ENCODE data around the gene TMEM151A. TPM values are rescaled to one million over a fixed set of nuclear protein-coding genes. Genes with fewer than 3 reads are reported as not detected.

The TMEM151A gene
- total RNA-seq, 2 experiments from 2014 or later = 0.11 to 0.14 TPM

DNA sequence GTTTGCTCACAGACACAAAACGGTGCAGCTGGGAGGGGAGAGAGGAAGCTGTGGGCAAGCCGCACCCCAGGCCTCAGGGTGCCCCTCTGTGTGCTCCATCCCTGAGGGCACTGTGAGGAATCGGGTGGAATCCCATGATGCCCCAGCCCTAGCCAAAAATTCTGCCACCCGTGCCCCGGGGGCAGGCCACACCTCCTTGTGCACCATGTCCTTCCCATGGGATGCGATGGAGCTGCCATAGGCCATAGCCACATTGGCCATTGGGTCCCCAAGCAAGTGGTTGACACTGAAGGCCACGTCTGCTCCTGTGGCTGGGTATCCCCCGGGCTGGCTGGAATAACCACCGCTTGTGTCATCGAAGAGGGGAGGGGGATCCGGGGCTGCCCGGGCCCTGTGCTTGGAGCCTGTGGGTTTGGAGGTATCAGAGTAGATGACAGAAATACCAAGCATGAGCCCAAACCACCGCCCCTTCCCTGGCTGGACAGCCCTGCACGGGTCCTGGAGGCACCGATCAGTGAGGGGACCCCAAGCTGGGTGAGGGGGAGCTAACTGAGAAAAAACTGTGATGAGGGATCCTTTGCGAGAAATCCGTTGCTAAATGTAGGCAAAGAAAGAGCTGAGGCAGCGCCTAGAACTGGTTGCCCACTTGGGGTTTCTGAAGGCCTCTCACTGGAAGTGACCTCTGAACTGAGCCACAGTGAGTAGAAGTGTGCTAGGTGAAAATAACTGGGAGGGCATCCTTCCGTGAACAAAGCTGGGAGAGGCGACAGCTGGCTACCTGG is 3.6 kb upstream of the TMEM151A start:
- H3K27me3 ChIP-seq (ENCODE audit: control insufficient read depth in 1 of 2, insufficient read depth in 2 of 2, low read length in 2 of 2) = peaks cover 14 to 17% of the 10 kb centered on the region in 2 experiments
- H3K9me3 ChIP-seq (ENCODE audit: control insufficient read depth in 1 of 2, insufficient read depth in 1 of 2, low read length in 2 of 2) = peaks cover 0 to 9% of the 10 kb centered on the region in 2 experiments
- peaks cover 11% of the 10 kb centered on the region for H3K36me3 ChIP-seq (ENCODE audit: insufficient read depth, low read length)
- DNase-seq (peak in 1 of 14 experiments; percentile 55), ATAC-seq (ENCODE audit: poor library complexity) (no peak)
- Mint-ChIP-seq H3K9me3 (no peaks in the 10 kb centered on the region), H3K4me1 (ENCODE audit: low read depth) (peaks cover 34% of the 10 kb centered on the region), H3K4me3 (peak overlapping the region; percentile 87), H3K27ac (peak overlapping the region; percentile 79), H3K36me3 (ENCODE audit: low read depth) (peaks cover 5% of the 10 kb centered on the region), H3K27me3 (peaks cover 13% of the 10 kb centered on the region)
- peak overlapping the region; percentile 67 to 69 for H3K27ac ChIP-seq (ENCODE audit: low read depth in 1 of 2, low read length in 2 of 2)
- peak overlapping the region; percentile 82 for H3K4me3 ChIP-seq (ENCODE audit: low read length)
- peaks cover 55% of the 10 kb centered on the region for H3K4me1 ChIP-seq (ENCODE audit: insufficient read depth, low read length)
- intact Hi-C loops (cut with DNase I, micrococcal nuclease) = loop anchor here (2.0 to 10.0 kb wide), 2 partner anchors 19 to 433 kb away; partner anchors contain the start of genes CFL1 (in 1 of the 2) and RAB1B (in 1 of the 2)
- TF ChIP-seq, protein P1, sequence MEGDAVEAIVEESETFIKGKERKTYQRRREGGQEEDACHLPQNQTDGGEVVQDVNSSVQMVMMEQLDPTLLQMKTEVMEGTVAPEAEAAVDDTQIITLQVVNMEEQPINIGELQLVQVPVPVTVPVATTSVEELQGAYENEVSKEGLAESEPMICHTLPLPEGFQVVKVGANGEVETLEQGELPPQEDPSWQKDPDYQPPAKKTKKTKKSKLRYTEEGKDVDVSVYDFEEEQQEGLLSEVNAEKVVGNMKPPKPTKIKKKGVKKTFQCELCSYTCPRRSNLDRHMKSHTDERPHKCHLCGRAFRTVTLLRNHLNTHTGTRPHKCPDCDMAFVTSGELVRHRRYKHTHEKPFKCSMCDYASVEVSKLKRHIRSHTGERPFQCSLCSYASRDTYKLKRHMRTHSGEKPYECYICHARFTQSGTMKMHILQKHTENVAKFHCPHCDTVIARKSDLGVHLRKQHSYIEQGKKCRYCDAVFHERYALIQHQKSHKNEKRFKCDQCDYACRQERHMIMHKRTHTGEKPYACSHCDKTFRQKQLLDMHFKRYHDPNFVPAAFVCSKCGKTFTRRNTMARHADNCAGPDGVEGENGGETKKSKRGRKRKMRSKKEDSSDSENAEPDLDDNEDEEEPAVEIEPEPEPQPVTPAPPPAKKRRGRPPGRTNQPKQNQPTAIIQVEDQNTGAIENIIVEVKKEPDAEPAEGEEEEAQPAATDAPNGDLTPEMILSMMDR (IDR thresholded peaks at IDR 0.05) = no peak
- ChIA-PET POLR2A (interaction anchor here (1.0 to 2.2 kb wide), 12 partner anchors 8 to 286 kb away, joined by 3 to 31 read pairs (median 6); partner anchors contain the start of genes BANF1, BRMS1, EIF1AD and PELI3), CTCF (interaction anchor here (1.4 to 3.2 kb wide), 3 partner anchors 14 to 66 kb away, joined by 3 to 23 read pairs (median 7); no protein-coding TSS in a partner anchor)

DNA sequence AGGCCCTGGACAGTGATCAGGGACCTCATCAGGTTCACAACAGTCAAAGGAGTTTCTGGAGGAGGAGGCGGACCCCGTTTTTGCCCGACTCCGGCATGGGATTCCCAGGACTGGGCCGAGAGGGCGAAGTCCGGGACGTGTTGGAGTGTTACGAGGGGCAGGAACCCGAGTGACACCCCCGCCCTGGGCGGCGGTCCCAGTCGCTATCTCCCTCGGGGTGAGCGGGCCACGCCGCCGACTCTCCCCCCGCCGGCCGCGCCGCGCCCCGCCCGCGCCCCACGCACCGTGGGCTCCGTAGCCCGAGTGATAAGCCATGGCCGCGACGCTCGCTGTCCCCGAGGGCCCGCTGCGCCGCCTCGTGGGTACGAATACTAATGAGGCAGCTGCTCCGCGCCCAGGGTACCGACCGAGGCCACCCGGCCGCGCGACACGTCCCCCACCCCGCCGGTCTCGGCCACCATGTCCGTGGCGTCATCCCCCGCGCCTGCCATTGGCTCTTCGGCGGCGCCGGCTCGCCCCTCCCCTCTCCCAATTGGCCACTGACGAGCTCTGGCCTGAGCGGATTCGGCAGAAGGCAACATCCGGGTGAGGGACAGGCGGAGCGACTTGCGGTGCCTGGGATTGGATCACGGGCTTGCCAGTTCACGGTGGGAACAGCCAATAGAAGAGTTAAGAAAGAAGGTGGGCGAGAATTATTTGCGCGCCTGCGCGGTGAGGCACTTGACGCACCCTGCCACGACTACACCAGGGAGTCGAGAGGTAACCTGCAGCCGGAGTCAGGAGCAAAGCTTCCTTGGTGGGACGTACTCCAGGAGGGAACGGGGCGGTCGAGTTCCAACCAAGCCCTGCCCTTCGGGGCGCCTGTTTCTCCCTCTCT is 2.8 kb upstream of the TMEM151A start, which contains the start of gene YIF1A:
Gene YIF1A, minus strand, starts transcription at position 473 of the 877 bp plus-strand sequence. Its CDS starts 158 bp downstream, at position 315.
- POLR2A ChIA-PET = interaction anchor here (0.5 to 2.2 kb wide), 36 partner anchors 9 to 1167 kb away, joined by 3 to 31 read pairs (median 4); partner anchors contain the start of genes BANF1, BRMS1, CCDC85B and CD248
- peaks cover 32% of the 10 kb centered on the region for H3K4me1 Mint-ChIP-seq (ENCODE audit: low read depth)
- Histone ChIP-seq H3K9me3 (ENCODE audit: control insufficient read depth in 1 of 2, insufficient read depth in 1 of 2, low read length in 2 of 2) (peaks cover 0 to 9% of the 10 kb centered on the region in 2 experiments), H3K27ac (ENCODE audit: low read depth in 1 of 2, low read length in 2 of 2) (peak within 1 kb of the TSS; percentile 69 to 80), H3K4me1 (ENCODE audit: insufficient read depth, low read length) (peaks cover 50% of the 10 kb centered on the region), H3K36me3 (ENCODE audit: insufficient read depth, low read length) (peaks cover 11% of the 10 kb centered on the region), H3K4me3 (ENCODE audit: low read length) (peak within 1 kb of the TSS; percentile 82), H3K27me3 (ENCODE audit: control insufficient read depth in 1 of 2, insufficient read depth in 2 of 2, low read length in 2 of 2) (peaks cover 18 to 23% of the 10 kb centered on the region in 2 experiments)
- intact Hi-C loops (cut with DNase I, micrococcal nuclease) = loop anchor here (1.0 to 10.0 kb wide), 3 partner anchors 20 to 434 kb away; partner anchors contain the start of genes CFL1 (in 1 of the 2) and RAB1B (in 1 of the 2)
- TF ChIP-seq, protein P1 (IDR thresholded peaks at IDR 0.05) = no peak
- CTCF ChIA-PET = interaction anchor here (0.7 to 3.2 kb wide), 8 partner anchors 10 to 103 kb away, joined by 3 to 23 read pairs (median 3); partner anchors contain the start of gene CNIH2
- H3K4me3 Mint-ChIP-seq = peak within 1 kb of the TSS; percentile 87
- peaks cover 19% of the 10 kb centered on the region for H3K27me3 Mint-ChIP-seq
- ATAC-seq (ENCODE audit: poor library complexity) (peak; percentile 91), DNase-seq (peak; percentile 95 to 100 (median 97))
- peak within 1 kb of the TSS; percentile 79 for H3K27ac Mint-ChIP-seq
- peaks cover 5% of the 10 kb centered on the region for H3K36me3 Mint-ChIP-seq (ENCODE audit: low read depth)
- H3K9me3 Mint-ChIP-seq = no peaks in the 10 kb centered on the region
